Hepatocyte (in vitro differentiated cells): ENCODE results near the gene GALNTL6. TPM values are rescaled to one million over a fixed set of nuclear protein-coding genes. Genes with fewer than 3 reads are reported as not detected.
"Not testable (repeated sequence)": the region's sequence is repeated elsewhere in the genome, so short reads cannot be mapped to it uniquely, and the experiment has no call there.

ENCODE experiments used
- DNase-seq: peaks from one replicate; pipeline ENCODE4 v3.0.0-alpha.2; 2016; ENCODE audit warnings: low spot score
- H2AFZ ChIP-seq: fragments of 200-600 bp; sonication (generic); 2 replicates; pipeline ENCODE4 v1.6.0; 2016; ENCODE audit warnings: antibody characterized with exemption, mild to moderate bottlenecking
- H3K27ac ChIP-seq: fragments of 200-600 bp; sonication (generic); 2 replicates; pipeline ENCODE4 v1.5.1; 2016; ENCODE audit warnings: mild to moderate bottlenecking
- H3K27me3 ChIP-seq: fragments of 200-600 bp; sonication (generic); 2 replicates; pipeline ENCODE4 v1.6.1; 2016
- H3K36me3 ChIP-seq: fragments of 200-600 bp; sonication (generic); replicated peaks from 2 replicates; pipeline ENCODE4 v1.5.1; 2016; ENCODE audit warnings: low read depth; ENCODE audit not compliant: insufficient read depth
- H3K4me1 ChIP-seq: fragments of 200-600 bp; sonication (generic); 2 replicates; pipeline ENCODE4 v1.5.1; 2016; ENCODE audit warnings: mild to moderate bottlenecking, moderate library complexity; ENCODE audit not compliant: insufficient read depth
- H3K4me2 ChIP-seq: fragments of 200-600 bp; sonication (generic); 2 replicates; pipeline ENCODE4 v1.6.0; 2016
- H3K4me3 ChIP-seq: fragments of 200-600 bp; sonication (generic); 2 replicates; pipeline ENCODE4 v1.5.1; 2016; ENCODE audit warnings: mild to moderate bottlenecking
- H3K79me2 ChIP-seq: fragments of 200-600 bp; sonication (generic); 2 replicates; pipeline ENCODE4 v1.6.0; 2017; ENCODE audit warnings: mild to moderate bottlenecking
- H3K9me2 ChIP-seq: fragments of 200-600 bp; sonication (generic); replicated peaks from 2 replicates; pipeline ENCODE4 v1.6.0; 2017; ENCODE audit warnings: mild to moderate bottlenecking; ENCODE audit not compliant: insufficient read depth
- H3K9me3 ChIP-seq: fragments of 200-600 bp; sonication (generic); 2 replicates; pipeline ENCODE4 v1.5.1; 2016; ENCODE audit warnings: low read depth, mild to moderate bottlenecking
- H4K20me1 ChIP-seq: fragments of 200-600 bp; sonication (generic); 2 replicates; pipeline ENCODE4 v1.6.0; 2016; ENCODE audit warnings: mild to moderate bottlenecking; ENCODE audit not compliant: insufficient read depth, poor library complexity, severe bottlenecking
- CTCF ChIP-seq: fragments of 200-600 bp; sonication (generic); IDR thresholded peaks from 2 replicates; pipeline ENCODE4 v1.5.1; 2016; ENCODE audit warnings: antibody characterized with exemption, mild to moderate bottlenecking; ENCODE audit not compliant: poor library complexity
- EZH2 ChIP-seq: fragments of 200-600 bp; sonication (generic); IDR thresholded peaks from 2 replicates; pipeline ENCODE4 v1.6.1; 2016; ENCODE audit warnings: antibody characterized with exemption, mild to moderate bottlenecking, borderline replicate concordance
- EZH2phosphoT487 ChIP-seq: fragments of 200-600 bp; sonication (generic); IDR thresholded peaks from one replicate; pipeline ENCODE4 v1.6.1; 2018; ENCODE audit warnings: antibody characterized with exemption, mild to moderate bottlenecking, low read depth, moderate library complexity; ENCODE audit not compliant: unreplicated experiment, severe bottlenecking
- WGBS: methylation state at CpG from one replicate; pipeline ENCODE4 v1.1.6; 2016; ENCODE audit warnings: low lambda C conversion rate; ENCODE audit errors: missing lambda C conversion rate; 5-methylcytosine and 5-hydroxymethylcytosine counted together
- polyA plus RNA-seq: library from polyadenylated mRNA; unstranded; fragments of >200 nt; fragmentation: Nextera tagmentation; extraction: Ambion mirVana; gene quantifications from 2 replicates; pipeline ENCODE4 v1.2.1, GENCODE V29; 2016
- total RNA-seq: library from RNA; depleted of rRNA; stranded (reverse); fragments of >200 nt; gene quantifications from 2 replicates; pipeline ENCODE4 v1.2.3, GENCODE V29; 2014

GALNTL6 gene
- total and polyA plus RNA-seq, 2 experiments from 2014 or later = 0.53 to 0.74 TPM

GRCh38 chr4:173039617-173040577 lies 1226.7 kb downstream of the GALNTL6 start:
- Histone ChIP-seq H3K9me3 (no peaks in the 10 kb centered on the region), H2AFZ (peak overlapping the region; percentile 10), H4K20me1 (no peaks in the 10 kb centered on the region), H3K4me2 (peak overlapping the region; percentile 45), H3K27ac (no peak overlapping the region), H3K9me2 (no peaks in the 10 kb centered on the region), H3K27me3 (no peaks in the 10 kb centered on the region), H3K79me2 (no peaks in the 10 kb centered on the region), H3K4me3 (no peak overlapping the region), H3K4me1 (peaks cover 10% of the 10 kb centered on the region), H3K36me3 (no peaks in the 10 kb centered on the region)
- no peak for DNase-seq
- TF ChIP-seq EZH2phosphoT487 (no peak), CTCF (no peak), EZH2 (no peak)
- 35% methylated on average over 5 of the region's 5 CpGs for WGBS

GRCh38 chr4:173041482-173041881 lies 1228.3 kb downstream of the GALNTL6 start:
- no peaks in the 10 kb centered on the region for H3K9me2 ChIP-seq
- peaks cover 10% of the 10 kb centered on the region for H3K4me1 ChIP-seq
- no peaks in the 10 kb centered on the region for H3K79me2 ChIP-seq
- 100% methylated on average over 1 of the region's 1 CpG for WGBS
- no peaks in the 10 kb centered on the region for H3K36me3 ChIP-seq
- TF ChIP-seq CTCF (no peak), EZH2phosphoT487 (no peak), EZH2 (no peak)
- no peak overlapping the region for H3K4me3 ChIP-seq
- no peak overlapping the region for H3K27ac ChIP-seq
- H4K20me1 ChIP-seq = no peaks in the 10 kb centered on the region
- no peak for DNase-seq
- no peak overlapping the region for H3K4me2 ChIP-seq
- H2AFZ ChIP-seq = no peak overlapping the region
- no peaks in the 10 kb centered on the region for H3K27me3 ChIP-seq
- H3K9me3 ChIP-seq = no peaks in the 10 kb centered on the region

- H3K9me2 ChIP-seq, H3K4me3 ChIP-seq, H3K27me3 ChIP-seq, H3K36me3 ChIP-seq, H4K20me1 ChIP-seq, H2AFZ ChIP-seq, H3K4me2 ChIP-seq, DNase-seq, H3K27ac ChIP-seq, H3K79me2 ChIP-seq, H3K9me3 ChIP-seq: not testable (repeated sequence)
- peaks cover 10% of the 10 kb centered on the region for H3K4me1 ChIP-seq
- WGBS = 80% methylated on average over 1 of the region's 1 CpG
Observed at GRCh38 chr4:173042139-173042538, 1228.9 kb downstream of the GALNTL6 start.

- H4K20me1 ChIP-seq = no peaks in the 10 kb centered on the region
Observed at GRCh38 chr4:173044340-173044739, 1231.1 kb downstream of the GALNTL6 start.

More at GRCh38 chr4:173044340-173044739, 1231.1 kb downstream of the GALNTL6 start:
- H3K27me3 ChIP-seq = no peaks in the 10 kb centered on the region
- peaks cover 3% of the 10 kb centered on the region for H3K4me1 ChIP-seq
- H3K4me3 ChIP-seq = no peak overlapping the region
- 100% methylated on average over 1 of the region's 1 CpG for WGBS
- no peaks in the 10 kb centered on the region for H3K36me3 ChIP-seq
- no peak for TF ChIP-seq EZH2
- no peak for TF ChIP-seq EZH2phosphoT487
- TF ChIP-seq CTCF = no peak
- no peaks in the 10 kb centered on the region for H3K9me2 ChIP-seq
- H3K9me3 ChIP-seq = no peaks in the 10 kb centered on the region
- no peak overlapping the region for H3K4me2 ChIP-seq
- no peak for DNase-seq
- no peak overlapping the region for H2AFZ ChIP-seq
- no peak overlapping the region for H3K27ac ChIP-seq
- no peaks in the 10 kb centered on the region for H3K79me2 ChIP-seq
